CD8-positive, alpha-beta memory T cell (primary cell): ENCODE measurements around the gene LRTM2. TPM values are rescaled to one million over a fixed set of nuclear protein-coding genes. Genes with fewer than 3 reads are reported as not detected.

Experiments used
- CTCF ChIA-PET: fragments of 350-600 bp; sonication (Branson Sonifier 250); formaldehyde crosslinking; loops from one replicate; lab custom pipeline; 2021; ENCODE audit warnings: antibody characterized with exemption; lab: Charles Lee
- POLR2A ChIA-PET: fragments of 350-600 bp; sonication (Branson Sonifier 250); formaldehyde crosslinking; loops from one replicate; lab custom pipeline; 2021; ENCODE audit warnings: antibody characterized with exemption; lab: Charles Lee
- DNase-seq, 5 donors: peaks; one replicate each; pipeline versions ENCODE4 v3.0.0 to v3.0.0-alpha.2; 2020 to 2022; ENCODE audit warnings: mixed read lengths in 1 of 5
- H3K27ac ChIP-seq: one replicate; pipeline ENCODE4 v1.7.0; 2013; ENCODE audit warnings: low read depth, mild to moderate bottlenecking, low read length, moderate library complexity
- H3K27me3 ChIP-seq: 2 replicates; pipeline ENCODE4 v1.7.0; 2013; ENCODE audit warnings: low read length, mild to moderate bottlenecking; ENCODE audit not compliant: insufficient read depth, poor library complexity, severe bottlenecking
- H3K36me3 ChIP-seq: 2 replicates; pipeline ENCODE4 v1.7.0; 2013; ENCODE audit warnings: mild to moderate bottlenecking, low read length, moderate library complexity; ENCODE audit not compliant: insufficient read depth
- H3K4me1 ChIP-seq: 2 replicates; pipeline ENCODE4 v1.7.0; 2013; ENCODE audit warnings: mild to moderate bottlenecking, low read length, moderate library complexity; ENCODE audit not compliant: insufficient read depth
- H3K4me3 ChIP-seq: 2 replicates; pipeline ENCODE4 v1.7.0; 2013; ENCODE audit warnings: mild to moderate bottlenecking, low read length
- H3K9me3 ChIP-seq: 2 replicates; pipeline ENCODE4 v1.7.0; 2013; ENCODE audit warnings: mild to moderate bottlenecking, low read length
- H3K27ac Mint-ChIP-seq, 8 donors: one replicate each; pipeline ENCODE4 v1.8.0; 2020 to 2021; ENCODE audit warnings: mixed read lengths in 8 of 8, mild to moderate bottlenecking in 6 of 8, inconsistent platforms in 3 of 8, moderate library complexity in 3 of 8
- H3K27me3 Mint-ChIP-seq, 2 donors: one replicate each; pipeline ENCODE4 v1.8.0; 2020 to 2021; ENCODE audit warnings: mixed read lengths in 2 of 2, mild to moderate bottlenecking in 1 of 2, moderate library complexity in 1 of 2
- H3K36me3 Mint-ChIP-seq, 3 donors: one replicate each; pipeline ENCODE4 v1.8.0; 2020 to 2021; ENCODE audit warnings: mixed read lengths in 3 of 3, inconsistent platforms in 1 of 3, mild to moderate bottlenecking in 1 of 3
- H3K4me1 Mint-ChIP-seq, 3 donors: one replicate each; pipeline ENCODE4 v1.8.0; 2020 to 2021; ENCODE audit warnings: mixed read lengths in 3 of 3, inconsistent platforms in 1 of 3, mild to moderate bottlenecking in 1 of 3
- H3K4me3 Mint-ChIP-seq, 7 donors: one replicate each; pipeline ENCODE4 v1.8.0; 2020 to 2021; ENCODE audit warnings: mixed read lengths in 7 of 7, mild to moderate bottlenecking in 6 of 7, moderate library complexity in 4 of 7, inconsistent platforms in 2 of 7
- H3K9me3 Mint-ChIP-seq, 5 donors: one replicate each; pipeline ENCODE4 v1.8.0; 2020 to 2022; ENCODE audit warnings: mixed read lengths in 5 of 5, mild to moderate bottlenecking in 3 of 5, moderate library complexity in 2 of 5, inconsistent platforms in 1 of 5
- polyA plus RNA-seq: library from polyadenylated mRNA; unstranded; fragments of 300-500 nt; fragmentation: Illumina TruSeq; gene quantifications from one replicate; pipeline ENCODE4 v1.2.3, GENCODE V29; 2021
- total RNA-seq, 2 experiments: library from RNA; stranded (reverse); gene quantifications; one replicate each; pipeline ENCODE4 v1.2.3, GENCODE V29; 2021

The LRTM2 gene
- total and polyA plus RNA-seq, 3 experiments from 2014 or later, result 0.24 TPM; not detected in 2

DNA sequence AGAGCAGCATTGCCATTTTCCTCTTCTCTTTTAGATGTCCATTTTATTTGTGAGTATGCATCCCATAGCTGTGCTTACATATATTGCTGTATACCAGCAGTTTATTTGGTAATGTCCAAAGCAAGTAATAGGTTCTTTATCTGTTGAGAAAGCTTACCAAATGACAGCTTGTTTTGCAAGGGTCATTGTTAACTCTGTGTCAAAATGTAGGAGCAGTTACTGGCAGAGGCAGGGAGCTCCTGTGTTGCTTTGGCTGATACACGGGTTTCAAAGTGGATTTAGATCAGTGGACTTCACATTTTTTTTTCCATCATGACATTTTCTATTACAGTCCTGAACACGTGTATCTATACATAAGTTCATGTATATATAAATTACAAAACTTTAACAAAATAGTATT lies 38.1 kb upstream of the LRTM2 start:
- DNase-seq, result no peak
- peaks cover 23% of the 10 kb centered on the region for H3K36me3 ChIP-seq
- no peak overlapping the region for H3K4me3 ChIP-seq
- Mint-ChIP-seq H3K27ac (no peak overlapping the region), H3K9me3 (no peaks in the 10 kb centered on the region), H3K4me3 (no peak overlapping the region), H3K27me3 (peaks cover 0 to 1% of the 10 kb centered on the region in 2 donors), H3K36me3 (peaks cover 0 to 82% (median 11%) of the 10 kb centered on the region in 3 donors), H3K4me1 (peaks cover 5 to 7% (median 6%) of the 10 kb centered on the region in 3 donors)
- H3K9me3 ChIP-seq, result no peaks in the 10 kb centered on the region
- ChIA-PET CTCF (interaction anchor here (0.7 to 2.4 kb wide), 6 partner anchors 9 to 1045 kb away, joined by 3 to 8 read pairs (median 3); no protein-coding TSS in a partner anchor), POLR2A (no interaction called here)
- no peaks in the 10 kb centered on the region for H3K27me3 ChIP-seq
- H3K4me1 ChIP-seq, result no peaks in the 10 kb centered on the region
- H3K27ac ChIP-seq, result no peak overlapping the region

DNA sequence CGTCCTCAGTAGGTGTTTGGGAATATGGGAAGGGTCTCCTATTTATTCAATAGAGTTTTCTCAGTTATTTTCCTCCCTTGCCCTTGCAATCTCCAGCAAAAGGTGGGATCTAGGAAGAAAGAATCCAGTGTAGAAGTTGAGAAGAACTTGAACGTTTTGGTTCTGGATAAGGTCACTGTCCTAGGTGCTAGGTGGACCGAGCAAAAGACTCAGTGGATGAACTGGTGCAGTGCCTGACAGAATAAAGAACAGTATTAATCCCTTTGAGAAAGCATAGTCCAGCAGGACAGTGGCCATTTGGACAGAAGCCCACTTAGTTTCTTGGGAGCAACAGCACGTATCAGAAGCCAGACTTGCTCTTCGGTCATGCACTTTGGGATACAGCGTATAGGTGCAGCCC lies 32.7 kb upstream of the LRTM2 start:
- Histone ChIP-seq H3K4me1 (peaks cover 10% of the 10 kb centered on the region), H3K36me3 (peaks cover 22% of the 10 kb centered on the region), H3K27ac (no peak overlapping the region), H3K4me3 (no peak overlapping the region), H3K27me3 (no peaks in the 10 kb centered on the region), H3K9me3 (no peaks in the 10 kb centered on the region)
- POLR2A ChIA-PET, result no interaction called here
- Mint-ChIP-seq H3K9me3 (no peaks in the 10 kb centered on the region), H3K36me3 (peaks cover 0 to 50% (median 0%) of the 10 kb centered on the region in 3 donors), H3K4me3 (no peak overlapping the region), H3K27me3 (peaks cover 0 to 1% of the 10 kb centered on the region in 2 donors), H3K27ac (peak overlapping the region in 1 of 8 donors; percentile 14), H3K4me1 (peaks cover 13 to 20% (median 18%) of the 10 kb centered on the region in 3 donors)
- DNase-seq, result no peak
- CTCF ChIA-PET, result interaction anchor here (0.8 to 12.9 kb wide), 4 partner anchors 135 to 152 kb away, joined by 3 to 346 read pairs (median 82); no protein-coding TSS in a partner anchor

DNA sequence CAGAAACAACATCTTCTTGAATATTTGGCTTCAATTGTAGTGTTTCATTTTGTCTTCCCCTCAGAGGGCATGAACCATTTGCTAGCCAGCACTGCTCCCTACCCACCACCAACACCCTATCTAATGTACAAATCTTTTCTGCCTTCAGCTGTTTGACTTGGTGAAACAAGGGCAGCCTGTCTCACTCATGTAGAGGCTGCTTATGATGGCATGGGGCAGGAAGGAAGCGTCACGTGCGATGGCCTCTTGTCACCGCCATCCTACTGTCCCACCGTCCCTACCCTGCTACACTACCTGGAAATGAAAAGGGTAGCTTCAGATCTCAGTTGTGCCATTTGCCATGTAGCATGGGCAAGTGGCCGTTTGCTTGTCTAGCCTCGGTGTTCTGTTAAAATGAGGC lies 29.9 kb upstream of the LRTM2 start:
- Mint-ChIP-seq H3K36me3 (peaks cover 0 to 26% (median 0%) of the 10 kb centered on the region in 3 donors), H3K9me3 (no peaks in the 10 kb centered on the region), H3K4me3 (peak overlapping the region in 3 of 7 donors; percentile 17 to 35 (median 22)), H3K27me3 (peaks cover 0 to 1% of the 10 kb centered on the region in 2 donors), H3K4me1 (peaks cover 15 to 23% (median 18%) of the 10 kb centered on the region in 3 donors), H3K27ac (peak overlapping the region in 3 of 8 donors; percentile 10 to 78 (median 51))
- no peaks in the 10 kb centered on the region for H3K9me3 ChIP-seq
- peak in 1 of 5 donors; percentile 12 for DNase-seq
- H3K27me3 ChIP-seq, result no peaks in the 10 kb centered on the region
- no peak overlapping the region for H3K4me3 ChIP-seq
- H3K4me1 ChIP-seq, result peaks cover 10% of the 10 kb centered on the region
- CTCF ChIA-PET, result interaction anchor here (0.8 to 12.9 kb wide), 16 partner anchors 8 to 500 kb away, joined by 3 to 346 read pairs (median 4); partner anchors contain the start of gene ADIPOR2
- POLR2A ChIA-PET, result interaction anchor here (0.6 to 1.5 kb wide), 3 partner anchors 106 to 137 kb away, joined by 3 to 13 read pairs (median 3); no protein-coding TSS in a partner anchor
- no peak overlapping the region for H3K27ac ChIP-seq
- H3K36me3 ChIP-seq, result peaks cover 18% of the 10 kb centered on the region

DNA sequence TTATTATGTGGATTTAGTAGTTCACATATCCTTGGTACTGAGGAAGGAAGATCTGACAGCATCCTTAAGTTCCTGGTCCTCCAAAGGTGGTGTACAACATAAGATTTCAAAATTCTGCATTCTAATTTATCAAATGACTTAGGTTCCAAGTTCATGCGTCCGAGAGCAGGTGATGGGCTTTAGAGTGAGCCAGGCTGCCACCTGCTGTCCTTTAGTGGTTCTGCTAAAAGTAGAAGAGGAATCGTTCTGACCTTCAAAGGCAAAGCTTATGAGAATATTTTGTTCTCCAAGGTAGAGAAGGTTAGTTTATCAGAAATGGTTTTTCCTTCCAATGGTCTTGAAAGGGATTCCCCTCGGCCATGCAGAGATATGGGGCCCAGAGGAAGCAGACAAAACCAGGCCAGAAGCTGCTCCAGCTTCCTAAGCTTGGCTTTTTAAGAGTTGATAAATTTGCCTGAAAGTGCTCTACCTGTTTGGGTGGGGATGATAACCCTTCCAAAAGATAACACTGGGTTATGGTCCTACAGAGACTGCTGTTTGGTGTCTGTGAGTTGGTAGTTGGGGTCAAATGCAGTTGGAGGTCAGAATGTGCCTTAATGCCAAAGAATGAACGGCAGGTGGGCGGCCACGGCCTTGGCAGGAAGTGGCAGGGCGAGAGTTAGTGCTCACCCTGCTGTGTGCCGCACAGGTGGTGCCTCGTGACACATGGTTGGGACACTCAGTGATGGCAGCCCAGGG lies 29.1 kb upstream of the LRTM2 start:
- H3K27ac ChIP-seq, result no peak overlapping the region
- CTCF ChIA-PET, result interaction anchor here (0.7 to 12.9 kb wide), 25 partner anchors 9 to 499 kb away, joined by 3 to 346 read pairs (median 4); partner anchors contain the start of gene ADIPOR2
- peak overlapping the region in 6 of 7 donors; percentile 7 to 35 (median 20) for H3K4me3 Mint-ChIP-seq

GRCh38 chr12:1792406-1792805 lies 28.0 kb upstream of the LRTM2 start:
- peak overlapping the region in 3 of 8 donors; percentile 22 to 67 (median 51) for H3K27ac Mint-ChIP-seq

More for the DNA sequence above, 29.1 kb upstream of the LRTM2 start:
- DNase-seq, result peak; percentile 49 to 71 (median 56)
- Histone ChIP-seq H3K4me3 (no peak overlapping the region), H3K36me3 (peaks cover 10% of the 10 kb centered on the region), H3K27me3 (no peaks in the 10 kb centered on the region), H3K9me3 (no peaks in the 10 kb centered on the region), H3K4me1 (peaks cover 15% of the 10 kb centered on the region)
- no peaks in the 10 kb centered on the region for H3K9me3 Mint-ChIP-seq
- H3K27me3 Mint-ChIP-seq, result no peaks in the 10 kb centered on the region
- POLR2A ChIA-PET, result interaction anchor here (1.1 to 1.5 kb wide), 2 partner anchors 130 to 138 kb away, joined by 3 to 13 read pairs; no protein-coding TSS in a partner anchor
- H3K4me1 Mint-ChIP-seq, result peaks cover 19 to 30% (median 23%) of the 10 kb centered on the region in 3 donors
- H3K36me3 Mint-ChIP-seq, result peaks cover 0 to 20% (median 0%) of the 10 kb centered on the region in 3 donors
- H3K27ac Mint-ChIP-seq, result peak overlapping the region; percentile 15 to 89 (median 60)

DNA sequence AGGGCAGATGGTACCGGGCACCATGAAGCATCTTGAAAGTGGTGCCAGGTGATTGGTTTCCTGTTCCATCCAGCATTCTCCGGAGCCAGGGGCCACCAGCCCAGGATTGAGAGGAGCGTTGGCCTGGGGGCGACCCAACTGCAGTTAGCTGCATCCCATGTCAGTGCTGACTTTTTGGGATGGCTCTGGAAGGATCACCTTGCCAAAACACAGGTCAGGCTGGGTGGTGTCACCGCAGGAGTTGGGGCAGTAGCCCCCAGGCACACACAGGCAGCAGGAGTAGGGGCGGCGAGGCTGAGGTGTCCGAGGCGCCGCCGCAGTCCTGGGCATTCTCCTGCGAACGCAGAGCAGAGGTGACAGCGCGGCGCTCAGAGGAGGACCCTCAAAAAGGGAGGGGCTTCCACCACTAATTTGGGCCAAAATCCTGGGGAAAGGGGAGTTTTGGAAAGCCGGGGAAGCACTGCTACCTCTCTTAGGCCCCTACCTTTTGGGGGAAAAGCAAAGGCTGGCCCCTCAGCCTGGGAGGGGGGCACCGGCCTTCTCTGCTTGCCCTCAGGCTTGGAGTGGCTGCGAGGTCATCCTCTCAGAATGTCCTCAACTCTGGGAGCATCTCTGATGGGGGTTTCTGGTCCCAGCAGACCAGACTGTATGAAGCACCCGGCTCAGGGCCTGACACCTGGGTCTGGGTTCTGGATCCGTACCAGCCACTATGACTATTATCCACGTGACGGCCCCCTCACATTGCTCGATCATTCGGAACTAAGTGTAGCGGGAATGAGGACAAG lies 26.7 kb upstream of the LRTM2 start:
- H3K27ac ChIP-seq, result no peak overlapping the region
- peaks cover 19 to 30% (median 23%) of the 10 kb centered on the region in 3 donors for H3K4me1 Mint-ChIP-seq
- no peak overlapping the region for H3K4me3 Mint-ChIP-seq
- H3K9me3 ChIP-seq, result no peaks in the 10 kb centered on the region
- H3K27me3 Mint-ChIP-seq, result no peaks in the 10 kb centered on the region
- ChIA-PET POLR2A (interaction anchor here (3.9 kb wide), 1 partner anchor 146 kb away, joined by 20 read pairs; no protein-coding TSS in a partner anchor), CTCF (interaction anchor here (1.3 to 12.9 kb wide), 4 partner anchors 141 to 169 kb away, joined by 3 to 346 read pairs (median 110); no protein-coding TSS in a partner anchor)
- H3K4me1 ChIP-seq, result peaks cover 15% of the 10 kb centered on the region
- peaks cover 0 to 2% (median 0%) of the 10 kb centered on the region in 3 donors for H3K36me3 Mint-ChIP-seq
- peak in 1 of 5 donors; percentile 45 for DNase-seq
- no peaks in the 10 kb centered on the region for H3K27me3 ChIP-seq
- no peak overlapping the region for H3K27ac Mint-ChIP-seq
- no peak overlapping the region for H3K4me3 ChIP-seq
- no peaks in the 10 kb centered on the region for H3K9me3 Mint-ChIP-seq
- no peaks in the 10 kb centered on the region for H3K36me3 ChIP-seq

More at GRCh38 chr12:1792406-1792805, 28.0 kb upstream of the LRTM2 start:
- Mint-ChIP-seq H3K4me1 (peaks cover 19 to 30% (median 23%) of the 10 kb centered on the region in 3 donors), H3K36me3 (peaks cover 0 to 11% (median 0%) of the 10 kb centered on the region in 3 donors), H3K4me3 (no peak overlapping the region), H3K9me3 (no peaks in the 10 kb centered on the region), H3K27me3 (no peaks in the 10 kb centered on the region)
- H3K9me3 ChIP-seq, result no peaks in the 10 kb centered on the region
- no peaks in the 10 kb centered on the region for H3K27me3 ChIP-seq
- POLR2A ChIA-PET, result no interaction called here
- no peak overlapping the region for H3K4me3 ChIP-seq
- H3K4me1 ChIP-seq, result peaks cover 15% of the 10 kb centered on the region
- CTCF ChIA-PET, result interaction anchor here (1.0 to 12.9 kb wide), 7 partner anchors 101 to 171 kb away, joined by 3 to 346 read pairs (median 6); partner anchors contain the start of gene ADIPOR2
- DNase-seq, result peak in 1 of 5 donors; percentile 10
- no peaks in the 10 kb centered on the region for H3K36me3 ChIP-seq
- H3K27ac ChIP-seq, result no peak overlapping the region

DNA sequence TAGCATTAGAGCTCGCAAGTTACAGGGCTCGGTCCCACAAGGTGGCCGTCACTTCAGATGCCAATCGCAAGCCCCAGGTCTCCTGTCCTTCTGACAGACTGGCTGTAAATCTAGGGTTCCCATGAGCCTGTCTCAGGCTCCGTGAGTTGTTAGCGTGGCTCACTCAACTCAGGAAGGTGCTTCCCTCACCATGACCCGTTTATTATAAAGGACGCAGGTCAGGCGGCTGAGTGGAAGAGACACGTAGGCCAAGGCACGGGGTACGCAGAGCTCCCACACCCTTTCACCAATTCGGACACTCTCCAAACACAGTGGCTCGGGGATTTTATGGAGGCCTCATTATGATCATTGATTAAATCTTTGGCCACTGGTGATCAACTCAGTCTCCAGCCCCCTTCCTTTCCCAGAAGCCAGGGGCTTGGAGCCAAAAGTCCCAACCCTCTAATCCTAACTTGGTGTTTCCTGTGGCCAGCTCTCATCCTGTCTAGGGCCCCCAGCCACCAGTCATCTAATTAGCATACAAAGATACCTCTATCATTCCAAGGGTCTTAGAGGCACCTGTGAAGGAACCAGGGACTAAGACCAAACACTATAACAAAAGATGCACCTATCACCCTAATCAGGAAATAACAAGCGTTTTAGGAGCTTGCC lies 25.8 kb upstream of the LRTM2 start:
- Mint-ChIP-seq H3K27ac (peak overlapping the region in 1 of 8 donors; percentile 56), H3K4me1 (peaks cover 20 to 30% (median 23%) of the 10 kb centered on the region in 3 donors), H3K36me3 (peaks cover 0 to 2% (median 0%) of the 10 kb centered on the region in 3 donors), H3K27me3 (no peaks in the 10 kb centered on the region), H3K9me3 (no peaks in the 10 kb centered on the region), H3K4me3 (peak overlapping the region in 1 of 7 donors; percentile 34)
- Histone ChIP-seq H3K27ac (no peak overlapping the region), H3K9me3 (no peaks in the 10 kb centered on the region), H3K36me3 (no peaks in the 10 kb centered on the region), H3K27me3 (no peaks in the 10 kb centered on the region), H3K4me1 (peaks cover 15% of the 10 kb centered on the region), H3K4me3 (no peak overlapping the region)
- ChIA-PET POLR2A (interaction anchor here (3.9 kb wide), 1 partner anchor 145 kb away, joined by 20 read pairs; no protein-coding TSS in a partner anchor), CTCF (interaction anchor here (1.1 to 12.9 kb wide), 5 partner anchors 17 to 159 kb away, joined by 3 to 161 read pairs (median 12); no protein-coding TSS in a partner anchor)
- DNase-seq, result peak in 1 of 5 donors; percentile 38
